ENCODE measurements around the gene PSTPIP1. TPM values are rescaled to one million over a fixed set of nuclear protein-coding genes. Genes with fewer than 3 reads are reported as not detected.

PSTPIP1 gene
- total RNA-seq, 1 experiment from 2014 or later, result 0.76 TPM

GRCh38 chr15:76978522-76979330, 16.2 kb upstream of the PSTPIP1 start:
- DNase-seq (ENCODE audit: low spot score), result no peak

GRCh38 chr15:76979331-76979925, 15.5 kb upstream of the PSTPIP1 start:
- no peak for DNase-seq (ENCODE audit: low spot score)

DNA sequence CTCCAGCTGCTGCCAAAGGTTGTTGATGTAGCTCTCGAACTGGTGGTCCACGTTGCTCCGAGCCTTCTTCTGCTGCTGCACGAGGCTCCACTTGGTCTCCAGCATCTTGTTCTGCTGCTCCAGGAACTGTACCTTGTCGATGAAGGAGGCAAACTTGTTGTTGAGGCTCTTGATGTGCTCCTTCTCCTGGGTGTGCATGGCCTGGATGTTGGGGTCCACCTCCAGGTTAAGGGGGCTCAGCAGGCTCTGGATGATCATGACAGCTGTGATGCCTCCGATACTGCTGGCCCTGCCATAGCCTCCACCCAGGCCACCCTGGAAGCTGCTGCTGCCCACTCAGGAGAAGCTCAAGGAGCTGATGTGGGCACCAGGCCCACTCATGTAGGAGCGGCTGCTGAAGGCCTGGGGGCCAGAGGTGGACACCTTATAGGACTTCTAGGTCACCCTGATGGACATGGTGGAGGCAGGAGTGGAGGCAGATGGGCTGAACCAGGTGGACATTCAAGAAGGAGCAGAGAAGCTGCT, 14.9 kb upstream of the PSTPIP1 start:
- no peak for DNase-seq (ENCODE audit: low spot score)

DNA sequence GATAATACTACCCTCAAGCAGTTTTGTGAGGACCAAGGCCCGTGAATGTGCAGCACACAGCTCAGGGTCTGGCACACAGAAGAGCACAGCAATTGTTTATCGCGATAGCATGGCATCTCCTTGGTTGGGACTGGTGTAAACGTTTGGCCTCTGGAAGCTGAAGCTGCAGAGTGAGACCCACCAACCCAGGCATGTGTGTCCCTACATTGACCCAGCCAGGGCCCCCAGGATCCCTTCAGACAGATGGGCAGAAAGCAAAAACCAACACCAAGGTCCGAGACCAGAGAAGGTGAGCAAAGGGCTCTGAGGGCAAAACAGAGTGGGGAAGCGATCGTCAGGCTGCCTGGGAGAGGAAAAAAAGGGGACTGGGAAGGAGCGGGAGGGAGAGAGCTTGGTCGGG, 12.6 kb upstream of the PSTPIP1 start:
- no peak for DNase-seq (ENCODE audit: low spot score)

DNA sequence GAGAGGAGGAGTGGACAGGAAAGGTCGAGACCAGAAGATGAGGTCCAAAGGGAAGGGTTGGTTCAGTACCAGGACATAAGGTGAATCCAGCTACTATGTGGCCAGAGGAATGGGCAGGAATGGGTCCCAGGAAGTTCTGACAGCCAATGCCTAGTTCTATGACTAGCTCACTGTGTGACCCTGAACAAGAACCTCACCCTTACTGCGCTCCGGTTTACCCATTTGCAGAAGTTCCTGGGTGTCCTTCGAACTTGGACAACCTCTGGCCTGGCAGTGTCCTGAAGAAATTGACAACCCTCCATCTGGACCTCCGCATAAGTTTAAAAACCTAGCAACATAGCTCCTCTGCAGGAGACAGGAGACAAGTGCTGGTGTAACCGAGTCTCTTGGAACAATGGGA, 12.2 kb upstream of the PSTPIP1 start:
- no peak for DNase-seq (ENCODE audit: low spot score)

DNA sequence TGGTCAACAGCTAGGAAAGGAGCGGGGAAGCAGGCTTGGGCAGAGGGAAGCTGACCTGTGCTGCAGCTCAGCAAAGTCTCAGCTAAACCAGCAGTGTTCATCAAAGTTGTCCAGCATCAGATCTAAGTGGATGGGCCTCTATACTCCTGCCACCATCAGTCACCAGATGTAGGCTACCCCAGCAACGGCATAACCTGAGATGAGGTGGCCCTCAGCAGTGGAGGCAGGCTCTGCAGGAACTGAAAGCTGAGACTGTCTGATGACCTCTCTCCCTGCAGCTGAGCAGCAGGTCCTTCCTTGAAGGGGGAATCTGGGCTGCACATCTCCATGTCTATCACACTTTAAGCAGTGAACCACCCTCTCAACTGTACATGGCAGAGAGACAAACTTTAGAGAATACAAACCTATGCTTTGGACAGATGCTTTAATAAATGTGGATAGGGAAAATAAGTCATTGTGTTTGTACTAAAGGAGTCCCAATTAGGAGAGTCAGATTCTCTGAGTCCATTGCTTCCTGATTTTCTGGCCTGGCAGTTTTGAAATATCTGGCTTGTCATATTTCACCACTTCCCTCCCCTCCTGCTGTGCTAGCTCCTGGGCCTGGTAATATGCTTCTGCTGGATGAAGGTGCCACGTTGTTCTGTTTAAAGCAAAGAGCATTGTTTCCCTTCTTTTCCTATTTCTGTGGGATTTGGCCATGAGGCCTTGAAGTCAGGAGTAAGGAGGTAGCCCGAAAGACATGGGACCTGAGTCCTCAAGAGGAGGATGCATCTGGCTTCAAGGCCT, 11.1 kb upstream of the PSTPIP1 start:
- DNase-seq (ENCODE audit: low spot score), result no peak

DNA sequence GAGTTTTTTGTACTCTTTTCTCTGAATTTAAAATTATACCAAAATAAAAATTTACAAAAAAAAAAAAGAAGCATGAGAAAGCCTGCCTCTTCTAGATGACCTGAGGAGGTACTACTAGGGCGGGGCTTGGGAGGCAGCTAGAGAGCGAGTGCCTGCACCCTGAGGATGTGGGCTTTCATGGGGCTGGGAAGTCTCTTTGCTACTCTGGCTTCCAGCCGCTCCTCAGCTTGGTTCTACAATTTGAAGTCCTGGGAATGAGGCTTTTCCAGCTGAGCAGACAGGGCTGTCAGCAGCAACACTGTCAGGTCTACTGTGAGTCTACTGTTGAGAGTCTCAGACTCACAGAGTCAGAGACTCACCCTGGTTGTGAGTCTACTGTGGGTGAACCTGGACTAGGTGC, 8.2 kb upstream of the PSTPIP1 start:
- DNase-seq (ENCODE audit: low spot score), result no peak

DNA sequence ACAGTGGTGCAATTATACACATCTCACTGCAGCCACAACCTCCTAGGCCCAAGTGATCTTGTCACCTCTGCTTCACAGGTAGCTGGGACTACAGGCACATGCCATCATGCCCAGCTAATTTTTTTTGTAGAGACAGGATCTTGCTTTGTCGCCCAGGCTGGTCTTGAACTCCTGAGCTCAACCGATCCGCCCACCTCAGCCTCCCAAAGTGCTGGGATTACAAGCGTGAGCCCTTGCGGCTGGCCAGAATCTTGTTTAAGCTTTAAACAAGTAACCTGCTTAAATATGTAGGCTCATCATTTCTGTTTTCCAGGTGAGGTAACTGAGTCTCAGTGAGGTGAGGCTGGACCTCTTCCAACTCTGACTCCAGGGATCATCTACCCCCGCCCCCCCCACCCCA, 7.7 kb upstream of the PSTPIP1 start:
- DNase-seq (ENCODE audit: low spot score), result no peak

DNA sequence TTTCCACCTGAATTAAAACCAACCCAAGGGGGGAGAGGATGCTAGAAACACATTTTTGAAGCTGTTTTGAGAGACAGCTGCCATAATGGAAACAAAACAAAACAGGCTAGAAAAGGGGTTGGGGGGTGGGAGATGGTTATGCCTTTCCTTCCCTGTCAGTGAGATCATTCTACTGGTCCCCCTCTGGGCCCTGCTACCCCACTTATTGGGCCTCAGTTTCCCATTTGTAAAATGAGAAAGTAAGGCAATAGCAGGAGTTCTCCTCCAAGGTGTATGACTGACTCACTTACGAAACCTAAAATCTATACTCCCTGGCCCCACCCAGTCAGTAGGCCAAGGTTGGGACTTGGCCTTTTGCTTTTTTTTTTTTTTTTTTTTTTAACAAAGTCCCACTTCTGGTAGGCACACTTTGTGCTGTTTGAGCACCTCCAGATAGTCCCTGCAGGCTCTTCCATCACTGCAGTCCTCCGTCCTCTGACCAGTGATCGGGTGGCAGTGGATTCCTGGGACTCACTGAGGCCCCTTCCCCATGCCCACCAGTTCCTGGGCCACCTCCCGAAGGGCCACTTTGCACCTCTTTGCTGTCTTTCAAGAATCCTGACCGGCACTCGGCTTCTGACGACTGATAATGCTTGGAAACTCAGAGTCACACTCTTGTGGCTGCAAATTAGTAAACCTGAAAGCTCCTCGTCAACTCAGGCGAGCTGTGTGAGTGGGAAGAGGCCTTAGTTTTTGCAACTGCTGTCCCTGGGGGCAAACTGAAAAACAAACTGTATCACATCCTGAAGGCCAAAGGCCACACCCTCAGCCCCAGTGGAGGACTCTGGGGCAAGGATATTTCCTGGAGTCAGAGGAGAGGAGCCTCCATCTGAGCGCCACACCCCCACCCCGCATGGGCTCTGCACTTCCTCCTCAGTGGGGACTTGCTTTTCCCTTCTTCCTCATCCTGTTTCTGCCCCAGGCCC, 6.7 kb upstream of the PSTPIP1 start:
- no peak for DNase-seq (ENCODE audit: low spot score)

DNA sequence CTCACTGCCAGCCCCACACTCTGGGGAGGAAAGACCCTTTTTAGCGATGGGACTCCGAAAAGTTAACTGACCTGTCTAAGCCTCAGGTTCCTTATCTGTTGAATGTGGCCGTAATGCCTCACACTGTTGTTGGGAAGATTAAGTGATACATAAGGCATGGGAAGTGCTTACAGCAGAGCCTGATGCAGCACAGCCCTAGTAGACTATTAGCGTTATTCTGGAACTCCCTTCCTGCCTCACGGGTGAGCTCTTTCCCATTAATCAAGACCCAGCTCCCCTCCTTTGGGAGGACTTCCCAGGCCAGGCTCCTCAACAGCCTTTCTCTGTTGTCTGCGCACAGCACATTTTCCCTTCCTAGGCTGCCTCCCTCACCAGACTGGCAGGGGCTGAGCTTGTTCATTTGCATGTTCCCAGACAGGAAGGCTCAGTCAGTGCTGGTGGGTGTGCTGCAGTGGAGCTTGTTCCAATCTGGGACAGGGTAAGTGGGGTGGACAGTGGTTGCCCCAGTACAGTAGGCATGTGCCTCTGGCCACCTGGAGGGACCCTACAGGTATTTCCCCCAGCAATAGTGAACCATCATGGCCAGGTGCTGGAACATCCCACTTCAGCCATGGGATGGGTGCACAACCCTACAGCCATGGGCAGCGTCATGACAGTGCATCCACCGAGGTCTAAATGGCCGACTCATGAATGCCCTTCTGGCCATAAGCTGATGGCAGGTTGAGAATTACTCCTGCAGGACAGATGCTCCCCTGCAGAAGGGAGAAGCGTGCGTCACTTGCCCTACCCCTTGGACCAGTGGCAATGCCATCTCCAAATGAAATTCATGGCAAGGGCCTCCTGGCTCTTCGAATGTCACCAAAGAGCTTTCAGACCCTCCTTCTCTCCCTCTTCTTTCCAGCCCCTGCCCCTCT, 5.8 kb upstream of the PSTPIP1 start:
- DNase-seq (ENCODE audit: low spot score), result no peak

- DNase-seq (ENCODE audit: low spot score), result no peak
Measured at GRCh38 chr15:76991048-76991447, 3.9 kb upstream of the PSTPIP1 start.

DNA sequence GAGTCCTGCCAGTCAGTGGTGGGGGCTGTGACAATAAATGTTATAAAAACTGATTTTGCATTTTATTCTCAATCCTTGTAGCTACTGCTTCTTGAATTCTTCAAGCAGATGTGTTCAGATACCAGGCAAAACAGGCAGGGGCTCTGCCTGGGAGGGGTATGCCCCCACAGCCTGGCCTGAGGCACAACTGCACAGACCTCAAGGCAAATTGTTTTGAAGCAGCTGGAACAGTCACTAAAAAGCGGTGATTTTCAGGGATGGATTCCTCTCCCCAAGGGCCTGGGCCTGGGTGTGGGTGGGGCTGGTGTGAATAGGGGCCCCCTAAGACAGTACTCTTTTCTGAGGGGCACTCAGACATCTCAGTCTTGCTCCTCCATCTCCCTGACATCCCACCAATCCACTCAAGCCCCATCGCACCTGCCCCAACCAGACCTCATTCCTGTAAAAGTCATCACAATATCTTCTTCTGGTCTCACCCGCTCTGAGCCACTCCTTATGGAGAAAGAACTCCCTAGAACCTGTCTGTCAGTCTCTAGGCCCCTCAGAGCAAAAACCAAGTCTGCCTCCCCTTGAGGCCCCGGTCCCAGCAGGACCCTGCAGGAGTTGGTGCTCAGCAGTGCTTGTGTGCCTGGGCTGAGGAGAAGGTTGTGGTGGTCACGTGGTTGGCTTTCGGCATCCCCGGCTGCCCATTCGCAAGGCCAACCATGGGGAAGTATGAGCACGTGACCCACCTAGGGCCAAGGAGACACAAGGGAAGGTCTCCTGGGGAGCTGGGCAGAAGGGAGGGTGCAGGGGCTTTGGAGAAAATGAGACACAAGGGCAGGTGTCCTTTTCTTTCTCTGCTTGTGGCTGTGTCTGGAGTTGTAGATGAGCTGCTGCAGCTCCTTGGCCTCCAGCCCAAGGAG, 2.9 kb upstream of the PSTPIP1 start:
- no peak for DNase-seq (ENCODE audit: low spot score)

DNA sequence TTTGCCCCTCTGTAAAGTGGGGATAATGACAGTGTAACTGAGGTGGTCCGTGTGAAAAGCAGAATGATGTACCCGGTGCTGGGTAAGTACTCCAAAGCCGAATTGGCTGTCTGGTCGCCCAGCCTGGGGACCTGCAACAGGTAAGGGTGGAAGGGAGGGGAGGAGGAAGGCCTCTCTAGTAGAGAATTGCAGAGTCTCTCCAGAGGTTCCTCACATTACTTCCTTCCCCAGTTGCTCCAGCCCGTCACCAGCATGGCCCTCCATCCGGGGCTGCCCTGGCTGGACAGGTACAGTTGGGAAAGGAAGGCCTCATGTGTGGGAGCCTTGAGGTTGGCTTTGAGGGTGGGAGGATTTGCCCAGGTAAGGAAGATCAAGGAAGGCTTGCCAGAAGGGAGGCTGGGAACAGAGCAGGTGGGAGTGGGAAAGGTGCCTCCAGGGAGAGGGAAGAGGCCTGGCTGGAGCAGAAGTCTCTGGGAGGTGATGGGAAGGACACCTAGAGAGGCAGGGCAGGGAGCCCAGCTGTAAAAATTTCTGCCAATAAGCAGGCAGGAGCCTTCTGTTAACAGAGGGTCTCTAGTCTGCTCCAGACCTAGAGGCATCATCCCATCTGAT, 1.7 kb upstream of the PSTPIP1 start:
- no peak for DNase-seq (ENCODE audit: low spot score)

GRCh38 chr15:76994001-76994400, 925 bp upstream of the PSTPIP1 start:
- DNase-seq (ENCODE audit: low spot score), result no peak

DNA sequence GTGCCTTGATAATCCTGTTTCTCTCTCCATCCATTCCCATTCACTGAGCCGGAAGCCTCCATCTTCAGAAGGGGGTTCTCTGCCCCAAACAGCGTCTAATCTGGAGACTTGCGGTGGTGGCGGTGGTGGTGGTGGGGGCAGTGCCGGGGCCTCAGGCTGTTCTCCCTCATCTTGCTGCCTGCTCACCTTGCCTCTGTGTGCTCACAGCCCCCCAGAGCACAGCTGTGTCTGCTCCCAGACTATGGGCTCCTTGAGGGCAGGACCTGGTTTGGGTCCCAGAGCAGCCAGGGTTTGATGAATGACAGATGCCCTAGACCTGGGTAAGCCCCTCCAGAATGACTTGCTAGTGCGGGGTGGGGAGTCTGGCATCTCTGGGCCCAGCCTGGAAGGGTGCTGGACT, 430 bp upstream of the PSTPIP1 start:
- no peak for DNase-seq (ENCODE audit: low spot score)

- no peak for DNase-seq (ENCODE audit: low spot score)
Measured at GRCh38 chr15:76996076-76996525, 1.2 kb downstream of the PSTPIP1 start.

DNA sequence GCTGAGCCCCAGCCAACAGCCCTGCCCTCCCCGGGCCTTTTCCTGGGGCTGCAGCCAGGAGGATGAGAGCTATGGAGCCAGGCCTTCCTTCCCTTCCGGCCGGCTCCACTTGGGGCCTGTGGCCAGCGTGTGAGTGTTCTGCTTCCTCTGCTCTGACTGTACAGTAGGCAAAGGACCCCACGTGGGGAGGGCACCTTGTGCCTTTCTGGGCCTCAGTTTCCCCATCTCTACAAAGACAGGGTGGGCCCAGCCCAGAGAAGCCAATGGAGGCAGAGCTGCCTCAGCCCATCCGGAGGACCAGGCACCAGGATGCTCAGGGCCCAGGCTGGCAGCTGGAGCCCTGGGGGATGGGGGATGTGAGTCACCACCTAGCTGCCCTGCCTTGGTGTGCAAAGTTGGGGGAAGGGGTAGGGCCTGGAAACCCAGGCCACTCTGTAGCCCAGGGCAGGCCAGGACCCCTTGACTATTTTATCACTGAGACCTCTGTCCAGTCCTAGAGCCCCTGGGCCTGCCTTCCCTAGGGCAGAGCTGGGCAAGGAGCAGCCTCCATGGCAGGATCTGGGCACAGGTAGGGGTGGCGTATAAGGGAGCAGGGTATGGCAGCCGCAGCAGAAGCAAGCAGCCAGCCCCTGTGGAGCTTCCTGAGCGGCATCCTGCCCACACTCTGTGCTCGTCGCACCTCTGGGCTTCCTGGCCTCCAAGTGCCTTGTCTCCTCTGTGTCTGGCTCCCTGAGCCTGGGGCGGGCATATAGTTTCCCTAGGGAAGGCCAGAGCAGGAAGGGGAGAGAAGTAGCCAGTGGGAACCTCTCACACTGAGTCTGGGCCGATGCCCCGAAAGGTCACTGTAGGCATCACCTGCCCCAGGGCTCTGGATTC, 1.8 kb downstream of the PSTPIP1 start:
- DNase-seq (ENCODE audit: low spot score), result no peak
